ENCODE results near the gene RANBP10. TPM values are rescaled to one million over a fixed set of nuclear protein-coding genes. Genes with fewer than 3 reads are reported as not detected.

The RANBP10 gene
- total RNA-seq, 3 donors from 2014 or later, result 7.7 to 13.2 (median 13.1) TPM

DNA sequence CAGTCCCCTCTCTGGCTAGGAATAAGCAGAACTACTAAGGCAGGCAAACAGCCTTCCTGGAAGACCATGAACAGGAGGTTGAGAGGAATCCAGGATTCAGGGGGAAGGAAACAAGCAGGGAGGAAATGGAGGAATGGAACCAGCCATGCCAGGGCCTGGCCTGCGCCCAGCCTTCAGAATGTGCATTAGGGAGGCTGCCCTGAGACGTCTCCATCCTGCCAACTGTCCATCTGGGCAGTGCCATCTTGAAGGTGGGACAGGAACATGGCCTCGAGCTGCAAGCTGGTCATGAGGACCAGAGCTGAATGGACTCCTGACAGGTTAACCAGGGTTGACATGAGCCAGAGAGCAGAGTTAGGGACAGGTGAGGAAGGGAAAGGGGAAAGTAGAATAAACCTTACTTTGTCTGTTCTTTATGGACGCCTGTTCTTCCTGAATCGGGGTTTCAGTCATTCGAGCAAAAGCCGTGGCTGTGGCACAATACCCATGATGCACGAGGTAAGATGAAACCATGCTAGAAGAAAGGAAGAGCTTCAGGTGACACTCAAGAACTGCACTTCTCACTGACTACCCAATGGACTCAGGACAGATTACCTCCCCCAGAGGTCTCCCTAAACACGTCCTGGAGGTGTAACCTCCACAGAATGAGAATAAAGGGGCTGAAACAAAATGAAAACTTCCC is 75.1 kb downstream of the RANBP10 start:
- no peak for DNase-seq (ENCODE audit: low spot score in 2 of 2)
- no peaks in the 10 kb centered on the region for H3K9me3 ChIP-seq
- no peak overlapping the region for H3K27ac ChIP-seq
- no peak for TF ChIP-seq POLR2AphosphoS5 (IDR thresholded peaks at IDR 0.05)
- no peak for TF ChIP-seq POLR2A (IDR thresholded peaks at IDR 0.05)
- no peaks in the 10 kb centered on the region for H3K4me1 ChIP-seq
- H3K4me3 ChIP-seq, result no peak overlapping the region
- H3K36me3 ChIP-seq, result no peaks in the 10 kb centered on the region
- H3K27me3 ChIP-seq, result no peaks in the 10 kb centered on the region
- intact Hi-C loops (cut with DNase I; ENCODE audit: low total_unique reads), result no loop called here

GRCh38 chr16:67730326-67730725 is 76.0 kb downstream of the RANBP10 start:
- Histone ChIP-seq H3K4me1 (no peaks in the 10 kb centered on the region), H3K9me3 (no peaks in the 10 kb centered on the region), H3K27me3 (no peaks in the 10 kb centered on the region), H3K4me3 (no peak overlapping the region), H3K27ac (no peak overlapping the region), H3K36me3 (no peaks in the 10 kb centered on the region)
- intact Hi-C loops (cut with DNase I; ENCODE audit: low total_unique reads), result no loop called here
- TF ChIP-seq POLR2A (IDR thresholded peaks at IDR 0.05) (no peak), POLR2AphosphoS5 (IDR thresholded peaks at IDR 0.05) (no peak)
- TF ChIP-seq, protein P1, sequence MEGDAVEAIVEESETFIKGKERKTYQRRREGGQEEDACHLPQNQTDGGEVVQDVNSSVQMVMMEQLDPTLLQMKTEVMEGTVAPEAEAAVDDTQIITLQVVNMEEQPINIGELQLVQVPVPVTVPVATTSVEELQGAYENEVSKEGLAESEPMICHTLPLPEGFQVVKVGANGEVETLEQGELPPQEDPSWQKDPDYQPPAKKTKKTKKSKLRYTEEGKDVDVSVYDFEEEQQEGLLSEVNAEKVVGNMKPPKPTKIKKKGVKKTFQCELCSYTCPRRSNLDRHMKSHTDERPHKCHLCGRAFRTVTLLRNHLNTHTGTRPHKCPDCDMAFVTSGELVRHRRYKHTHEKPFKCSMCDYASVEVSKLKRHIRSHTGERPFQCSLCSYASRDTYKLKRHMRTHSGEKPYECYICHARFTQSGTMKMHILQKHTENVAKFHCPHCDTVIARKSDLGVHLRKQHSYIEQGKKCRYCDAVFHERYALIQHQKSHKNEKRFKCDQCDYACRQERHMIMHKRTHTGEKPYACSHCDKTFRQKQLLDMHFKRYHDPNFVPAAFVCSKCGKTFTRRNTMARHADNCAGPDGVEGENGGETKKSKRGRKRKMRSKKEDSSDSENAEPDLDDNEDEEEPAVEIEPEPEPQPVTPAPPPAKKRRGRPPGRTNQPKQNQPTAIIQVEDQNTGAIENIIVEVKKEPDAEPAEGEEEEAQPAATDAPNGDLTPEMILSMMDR (IDR thresholded peaks at IDR 0.05), result no peak
- no peak for DNase-seq (ENCODE audit: low spot score in 2 of 2)

- H3K27me3 ChIP-seq, result no peaks in the 10 kb centered on the region
- H3K4me1 ChIP-seq, result no peaks in the 10 kb centered on the region
- H3K36me3 ChIP-seq, result no peaks in the 10 kb centered on the region
- intact Hi-C loops (cut with DNase I; ENCODE audit: low total_unique reads), result no loop called here
- no peak for DNase-seq (ENCODE audit: low spot score in 2 of 2)
- no peak for TF ChIP-seq POLR2A (IDR thresholded peaks at IDR 0.05)
- no peak for TF ChIP-seq POLR2AphosphoS5 (IDR thresholded peaks at IDR 0.05)
- TF ChIP-seq, protein P1 (IDR thresholded peaks at IDR 0.05), result no peak
- no peaks in the 10 kb centered on the region for H3K9me3 ChIP-seq
- H3K27ac ChIP-seq, result no peak overlapping the region
- no peak overlapping the region for H3K4me3 ChIP-seq
These were observed 76.6 kb downstream of the RANBP10 start for GRCh38 chr16:67729636-67730248.

DNA sequence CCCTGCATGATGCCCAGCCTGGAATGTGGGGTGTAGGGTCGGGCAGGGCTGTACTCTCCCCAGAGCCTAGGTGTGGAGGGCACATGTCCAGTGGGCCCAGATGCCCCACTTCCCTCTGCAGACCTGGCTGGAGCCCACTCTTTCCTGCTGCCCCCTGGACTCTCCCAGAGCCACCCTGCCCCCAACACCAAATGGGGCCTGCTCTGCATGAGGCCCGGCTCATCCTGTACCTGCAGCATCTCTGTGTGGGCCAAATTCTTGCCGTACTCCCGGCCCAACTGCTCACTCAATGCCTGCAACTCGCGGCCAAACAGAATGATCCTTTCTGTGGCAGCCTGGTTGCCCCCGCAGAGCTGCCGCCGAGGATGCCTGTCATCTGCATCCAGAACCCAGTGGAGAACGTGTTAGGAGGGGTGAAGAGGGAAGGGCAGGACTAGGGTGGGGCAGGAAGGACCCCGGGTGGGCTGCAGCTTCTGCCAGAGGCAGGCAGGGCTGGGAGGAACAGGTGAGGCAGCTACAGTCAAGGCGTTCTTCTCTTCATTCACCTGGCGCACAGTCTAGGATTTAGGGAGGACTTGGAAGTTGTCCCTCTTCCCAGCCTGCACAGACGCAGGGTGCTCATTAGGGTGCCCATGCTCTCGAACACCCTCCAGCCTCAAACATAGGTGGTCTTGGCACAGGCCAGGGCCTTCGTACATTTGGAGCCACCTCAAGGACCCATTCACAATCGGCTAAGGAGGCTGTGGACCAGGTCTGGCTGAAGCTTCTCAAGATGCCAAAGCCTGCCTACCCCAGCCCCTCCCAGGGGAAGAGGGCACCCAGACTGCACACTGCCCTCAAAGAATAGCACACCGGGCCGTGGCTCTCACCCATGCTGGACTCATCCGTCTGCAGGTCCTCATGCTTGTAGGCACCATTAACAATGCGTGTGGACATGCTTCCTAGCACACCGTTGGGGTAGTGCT is 78.6 kb downstream of the RANBP10 start:
- intact Hi-C loops (cut with DNase I; ENCODE audit: low total_unique reads), result no loop called here
- Histone ChIP-seq H3K36me3 (no peaks in the 10 kb centered on the region), H3K4me1 (no peaks in the 10 kb centered on the region), H3K27me3 (no peaks in the 10 kb centered on the region), H3K27ac (no peak overlapping the region), H3K9me3 (no peaks in the 10 kb centered on the region), H3K4me3 (no peak overlapping the region)
- TF ChIP-seq, protein P1 (IDR thresholded peaks at IDR 0.05), result no peak
- TF ChIP-seq POLR2A (IDR thresholded peaks at IDR 0.05) (no peak), POLR2AphosphoS5 (IDR thresholded peaks at IDR 0.05) (no peak)
- no peak for DNase-seq (ENCODE audit: low spot score in 2 of 2)

GRCh38 chr16:67726106-67727034 is 80.0 kb downstream of the RANBP10 start:
- Histone ChIP-seq H3K9me3 (no peaks in the 10 kb centered on the region), H3K4me1 (no peaks in the 10 kb centered on the region), H3K27me3 (no peaks in the 10 kb centered on the region), H3K36me3 (no peaks in the 10 kb centered on the region), H3K4me3 (no peak overlapping the region), H3K27ac (peak overlapping the region in 1 of 2 donors; percentile 38)
- intact Hi-C loops (cut with DNase I; ENCODE audit: low total_unique reads), result no loop called here
- no peak for DNase-seq (ENCODE audit: low spot score in 2 of 2)
- TF ChIP-seq POLR2AphosphoS5 (IDR thresholded peaks at IDR 0.05) (no peak), POLR2A (IDR thresholded peaks at IDR 0.05) (no peak)
- TF ChIP-seq, protein P1 (IDR thresholded peaks at IDR 0.05), result no peak

Measured in breast epithelium (tissue), 4 donors.